GM23338 (cell line): ENCODE results near the gene PARP9. TPM values are rescaled to one million over a fixed set of nuclear protein-coding genes. Genes with fewer than 3 reads are reported as not detected.

Experiments used
- ATAC-seq: fragments of 200-7000 bp; cut with Tn5 transposase; 3 replicates; pipeline ENCODE4 v1.9.1; 2020
- DNase-seq: peaks from one replicate; pipeline ENCODE4 v3.0.0-alpha.2; 2015; ENCODE audit warnings: low spot score
- H2AFZ ChIP-seq: fragments of 200-600 bp; sonication (generic); 2 replicates; pipeline ENCODE4 v1.8.0; 2016; ENCODE audit warnings: antibody characterized with exemption, mild to moderate bottlenecking, moderate library complexity
- H3F3A ChIP-seq: fragments of 200-600 bp; sonication (generic); replicated peaks from 2 replicates; pipeline ENCODE4 v1.8.0; 2017; ENCODE audit warnings: antibody characterized with exemption, mixed run types, low read depth
- H3K27ac ChIP-seq: fragments of 200-600 bp; sonication (generic); 2 replicates; pipeline ENCODE4 v1.6.1; 2016; ENCODE audit warnings: low read depth
- H3K27me3 ChIP-seq: fragments of 200-600 bp; sonication (generic); 2 replicates; pipeline ENCODE4 v1.8.0; 2016; ENCODE audit warnings: mild to moderate bottlenecking, mixed run types, moderate library complexity; ENCODE audit not compliant: insufficient read depth
- H3K36me3 ChIP-seq: fragments of 200-600 bp; sonication (generic); 2 replicates; pipeline ENCODE4 v1.8.0; 2016; ENCODE audit warnings: mild to moderate bottlenecking; ENCODE audit not compliant: insufficient read depth
- H3K4me1 ChIP-seq: fragments of 200-600 bp; sonication (generic); 2 replicates; pipeline ENCODE4 v1.8.0; 2016; ENCODE audit warnings: mild to moderate bottlenecking, moderate library complexity; ENCODE audit not compliant: insufficient read depth
- H3K4me2 ChIP-seq: fragments of 200-600 bp; sonication (generic); 2 replicates; pipeline ENCODE4 v1.7.1; 2017; ENCODE audit warnings: mixed run types
- H3K4me3 ChIP-seq: fragments of 200-600 bp; sonication (generic); 2 replicates; pipeline ENCODE4 v1.6.1; 2016; ENCODE audit warnings: mixed run types
- H3K79me2 ChIP-seq: fragments of 200-600 bp; sonication (generic); replicated peaks from 2 replicates; pipeline ENCODE4 v1.8.0; 2017; ENCODE audit warnings: mild to moderate bottlenecking; ENCODE audit not compliant: insufficient read depth
- H3K9me2 ChIP-seq: fragments of 200-600 bp; sonication (generic); 2 replicates; pipeline ENCODE4 v1.8.0; 2017; ENCODE audit not compliant: insufficient read depth
- H4K20me1 ChIP-seq: fragments of 200-600 bp; sonication (generic); replicated peaks from 2 replicates; pipeline ENCODE4 v1.8.0; 2017; ENCODE audit warnings: mild to moderate bottlenecking; ENCODE audit not compliant: insufficient read depth
- H3K27ac Mint-ChIP-seq: 2 replicates; pipeline ENCODE4 v1.8.0; 2020; ENCODE audit warnings: inconsistent platforms, mild to moderate bottlenecking, moderate library complexity, mixed read lengths
- H3K27me3 Mint-ChIP-seq: 3 replicates; pipeline ENCODE4 v1.8.0; 2022; ENCODE audit warnings: low read depth, mild to moderate bottlenecking, moderate library complexity, mixed read lengths, inconsistent platforms; ENCODE audit not compliant: insufficient read depth, poor library complexity
- H3K36me3 Mint-ChIP-seq: 3 replicates; pipeline ENCODE4 v1.8.0; 2021; ENCODE audit warnings: low read depth, mild to moderate bottlenecking, inconsistent platforms, moderate library complexity, mixed read lengths
- H3K4me1 Mint-ChIP-seq: 3 replicates; pipeline ENCODE4 v1.8.0; 2020; ENCODE audit warnings: mild to moderate bottlenecking, inconsistent platforms, mixed read lengths
- H3K4me3 Mint-ChIP-seq: 3 replicates; pipeline ENCODE4 v1.8.0; 2021; ENCODE audit warnings: moderate library complexity, mild to moderate bottlenecking, inconsistent platforms, mixed read lengths
- H3K9me3 Mint-ChIP-seq: 3 replicates; pipeline ENCODE4 v1.8.0; 2020; ENCODE audit warnings: moderate library complexity, mild to moderate bottlenecking, inconsistent platforms, mixed read lengths
- CREB1 ChIP-seq: fragments of 250-450 bp; sonication (Bioruptor Pico); IDR thresholded peaks from 2 replicates; pipeline ENCODE4 v1.5.0; 2020; ENCODE audit warnings: low read depth, mild to moderate bottlenecking, moderate library complexity
- EZH2 ChIP-seq: fragments of 200-600 bp; sonication (generic); IDR thresholded peaks from one replicate; pipeline ENCODE4 v1.8.0; 2017; ENCODE audit warnings: antibody characterized with exemption, mild to moderate bottlenecking, low read depth; ENCODE audit not compliant: unreplicated experiment
- EZH2phosphoT487 ChIP-seq: fragments of 200-600 bp; sonication (generic); IDR thresholded peaks from one replicate; pipeline ENCODE4 v1.8.1; 2018; ENCODE audit warnings: antibody characterized with exemption; ENCODE audit not compliant: unreplicated experiment
- JUNB ChIP-seq: IDR thresholded peaks from one replicate; pipeline ENCODE4 v1.6.1; 2016; ENCODE audit warnings: antibody characterized with exemption; ENCODE audit not compliant: unreplicated experiment
- NANOG ChIP-seq: IDR thresholded peaks from 2 replicates; pipeline ENCODE4 v1.6.1; 2016; ENCODE audit warnings: antibody characterized with exemption, borderline replicate concordance
- POLR2AphosphoS5 ChIP-seq: IDR thresholded peaks from 2 replicates; pipeline ENCODE4 v1.6.1; 2016; ENCODE audit warnings: antibody characterized with exemption, low read depth
- ZNF331 ChIP-seq: fragments of 250-450 bp; sonication (Bioruptor Pico); IDR thresholded peaks from 2 replicates; pipeline ENCODE4 v1.5.0; 2020; ENCODE audit warnings: low read depth, mild to moderate bottlenecking, moderate library complexity
- polyA plus RNA-seq: library from polyadenylated mRNA; unstranded; fragments of >200 nt; fragmentation: Nextera tagmentation; extraction: Ambion mirVana; gene quantifications from 2 replicates; pipeline ENCODE4 v1.2.1, GENCODE V29; 2016
- total RNA-seq: library from RNA; depleted of rRNA; stranded (reverse); fragments of >200 nt; shearing (Covaris generic); gene quantifications from 2 replicates; pipeline ENCODE4 v1.2.3, GENCODE V29; 2014
- TF ChIP-seq, protein P1 (sequence below): IDR thresholded peaks from one replicate; pipeline ENCODE4 v1.6.1; 2018; ENCODE audit warnings: antibody characterized with exemption; ENCODE audit not compliant: unreplicated experiment
- TF ChIP-seq, protein P2 (sequence below), 2 experiments: fragments of 200-600 bp in 1 of 2; sonication (generic) in 1 of 2; conservative IDR thresholded peaks; 2 replicates each; pipeline versions ENCODE4 v1.5.1 to v1.6.1; 2016 to 2017; ENCODE audit warnings: antibody characterized with exemption in 2 of 2, low read depth in 2 of 2, mild to moderate bottlenecking in 2 of 2, moderate library complexity in 1 of 2
- TF ChIP-seq, protein P3 (sequence below): fragments of 250-450 bp; sonication (Bioruptor Pico); IDR thresholded peaks from 2 replicates; pipeline ENCODE4 v1.5.0; 2020; ENCODE audit warnings: mild to moderate bottlenecking, moderate library complexity
- TF ChIP-seq, protein P4 (sequence below): IDR thresholded peaks from 2 replicates; pipeline ENCODE4 v1.6.1; 2016; ENCODE audit warnings: antibody characterized with exemption

Gene PARP9
- total and polyA plus RNA-seq, 2 experiments from 2014 or later = 1.8 to 2.2 TPM

DNA sequence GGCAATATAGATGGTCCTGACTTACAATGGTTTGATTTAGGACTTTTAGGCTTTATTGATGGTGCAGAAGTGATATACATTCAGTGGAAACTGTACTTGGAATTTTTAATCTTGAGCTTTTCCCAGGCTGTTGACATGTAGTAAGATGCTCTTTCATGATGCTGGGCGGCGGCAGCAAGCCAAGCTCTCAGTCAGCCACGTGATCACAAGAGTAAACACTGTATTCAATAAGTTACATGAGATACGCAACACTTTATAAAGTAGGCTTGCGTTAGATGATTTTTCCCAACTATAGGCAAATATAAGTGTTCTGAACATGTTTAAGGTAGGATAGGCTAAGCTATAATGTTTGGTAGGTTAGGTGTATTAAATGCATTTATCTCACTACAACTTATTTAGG, 17.9 kb downstream of the PARP9 start:
- Histone ChIP-seq H3K27ac (no peak overlapping the region), H3F3A (no peaks in the 10 kb centered on the region), H4K20me1 (no peaks in the 10 kb centered on the region), H3K9me2 (no peaks in the 10 kb centered on the region; the same call in 1 of the 2 replicates), H3K79me2 (no peaks in the 10 kb centered on the region), H3K4me2 (no peak overlapping the region), H3K36me3 (no peaks in the 10 kb centered on the region), H3K27me3 (no peaks in the 10 kb centered on the region), H2AFZ (no peak overlapping the region), H3K4me1 (no peaks in the 10 kb centered on the region), H3K4me3 (no peak overlapping the region)
- no peak overlapping the region for H3K27ac Mint-ChIP-seq
- TF ChIP-seq JUNB = no peak
- TF ChIP-seq EZH2phosphoT487 = no peak
- no peak for TF ChIP-seq ZNF331 (CRISPR knock-in tag)
- no peak for TF ChIP-seq NANOG
- TF ChIP-seq, protein P1, sequence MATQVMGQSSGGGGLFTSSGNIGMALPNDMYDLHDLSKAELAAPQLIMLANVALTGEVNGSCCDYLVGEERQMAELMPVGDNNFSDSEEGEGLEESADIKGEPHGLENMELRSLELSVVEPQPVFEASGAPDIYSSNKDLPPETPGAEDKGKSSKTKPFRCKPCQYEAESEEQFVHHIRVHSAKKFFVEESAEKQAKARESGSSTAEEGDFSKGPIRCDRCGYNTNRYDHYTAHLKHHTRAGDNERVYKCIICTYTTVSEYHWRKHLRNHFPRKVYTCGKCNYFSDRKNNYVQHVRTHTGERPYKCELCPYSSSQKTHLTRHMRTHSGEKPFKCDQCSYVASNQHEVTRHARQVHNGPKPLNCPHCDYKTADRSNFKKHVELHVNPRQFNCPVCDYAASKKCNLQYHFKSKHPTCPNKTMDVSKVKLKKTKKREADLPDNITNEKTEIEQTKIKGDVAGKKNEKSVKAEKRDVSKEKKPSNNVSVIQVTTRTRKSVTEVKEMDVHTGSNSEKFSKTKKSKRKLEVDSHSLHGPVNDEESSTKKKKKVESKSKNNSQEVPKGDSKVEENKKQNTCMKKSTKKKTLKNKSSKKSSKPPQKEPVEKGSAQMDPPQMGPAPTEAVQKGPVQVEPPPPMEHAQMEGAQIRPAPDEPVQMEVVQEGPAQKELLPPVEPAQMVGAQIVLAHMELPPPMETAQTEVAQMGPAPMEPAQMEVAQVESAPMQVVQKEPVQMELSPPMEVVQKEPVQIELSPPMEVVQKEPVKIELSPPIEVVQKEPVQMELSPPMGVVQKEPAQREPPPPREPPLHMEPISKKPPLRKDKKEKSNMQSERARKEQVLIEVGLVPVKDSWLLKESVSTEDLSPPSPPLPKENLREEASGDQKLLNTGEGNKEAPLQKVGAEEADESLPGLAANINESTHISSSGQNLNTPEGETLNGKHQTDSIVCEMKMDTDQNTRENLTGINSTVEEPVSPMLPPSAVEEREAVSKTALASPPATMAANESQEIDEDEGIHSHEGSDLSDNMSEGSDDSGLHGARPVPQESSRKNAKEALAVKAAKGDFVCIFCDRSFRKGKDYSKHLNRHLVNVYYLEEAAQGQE = no peak
- TF ChIP-seq POLR2AphosphoS5 = no peak
- TF ChIP-seq EZH2 = no peak
- TF ChIP-seq, protein P2, sequence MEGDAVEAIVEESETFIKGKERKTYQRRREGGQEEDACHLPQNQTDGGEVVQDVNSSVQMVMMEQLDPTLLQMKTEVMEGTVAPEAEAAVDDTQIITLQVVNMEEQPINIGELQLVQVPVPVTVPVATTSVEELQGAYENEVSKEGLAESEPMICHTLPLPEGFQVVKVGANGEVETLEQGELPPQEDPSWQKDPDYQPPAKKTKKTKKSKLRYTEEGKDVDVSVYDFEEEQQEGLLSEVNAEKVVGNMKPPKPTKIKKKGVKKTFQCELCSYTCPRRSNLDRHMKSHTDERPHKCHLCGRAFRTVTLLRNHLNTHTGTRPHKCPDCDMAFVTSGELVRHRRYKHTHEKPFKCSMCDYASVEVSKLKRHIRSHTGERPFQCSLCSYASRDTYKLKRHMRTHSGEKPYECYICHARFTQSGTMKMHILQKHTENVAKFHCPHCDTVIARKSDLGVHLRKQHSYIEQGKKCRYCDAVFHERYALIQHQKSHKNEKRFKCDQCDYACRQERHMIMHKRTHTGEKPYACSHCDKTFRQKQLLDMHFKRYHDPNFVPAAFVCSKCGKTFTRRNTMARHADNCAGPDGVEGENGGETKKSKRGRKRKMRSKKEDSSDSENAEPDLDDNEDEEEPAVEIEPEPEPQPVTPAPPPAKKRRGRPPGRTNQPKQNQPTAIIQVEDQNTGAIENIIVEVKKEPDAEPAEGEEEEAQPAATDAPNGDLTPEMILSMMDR (conservative IDR thresholded peaks at IDR 0.05; ENCODE audit: low read depth in 2 of 2) = no peak
- TF ChIP-seq, protein P3, sequence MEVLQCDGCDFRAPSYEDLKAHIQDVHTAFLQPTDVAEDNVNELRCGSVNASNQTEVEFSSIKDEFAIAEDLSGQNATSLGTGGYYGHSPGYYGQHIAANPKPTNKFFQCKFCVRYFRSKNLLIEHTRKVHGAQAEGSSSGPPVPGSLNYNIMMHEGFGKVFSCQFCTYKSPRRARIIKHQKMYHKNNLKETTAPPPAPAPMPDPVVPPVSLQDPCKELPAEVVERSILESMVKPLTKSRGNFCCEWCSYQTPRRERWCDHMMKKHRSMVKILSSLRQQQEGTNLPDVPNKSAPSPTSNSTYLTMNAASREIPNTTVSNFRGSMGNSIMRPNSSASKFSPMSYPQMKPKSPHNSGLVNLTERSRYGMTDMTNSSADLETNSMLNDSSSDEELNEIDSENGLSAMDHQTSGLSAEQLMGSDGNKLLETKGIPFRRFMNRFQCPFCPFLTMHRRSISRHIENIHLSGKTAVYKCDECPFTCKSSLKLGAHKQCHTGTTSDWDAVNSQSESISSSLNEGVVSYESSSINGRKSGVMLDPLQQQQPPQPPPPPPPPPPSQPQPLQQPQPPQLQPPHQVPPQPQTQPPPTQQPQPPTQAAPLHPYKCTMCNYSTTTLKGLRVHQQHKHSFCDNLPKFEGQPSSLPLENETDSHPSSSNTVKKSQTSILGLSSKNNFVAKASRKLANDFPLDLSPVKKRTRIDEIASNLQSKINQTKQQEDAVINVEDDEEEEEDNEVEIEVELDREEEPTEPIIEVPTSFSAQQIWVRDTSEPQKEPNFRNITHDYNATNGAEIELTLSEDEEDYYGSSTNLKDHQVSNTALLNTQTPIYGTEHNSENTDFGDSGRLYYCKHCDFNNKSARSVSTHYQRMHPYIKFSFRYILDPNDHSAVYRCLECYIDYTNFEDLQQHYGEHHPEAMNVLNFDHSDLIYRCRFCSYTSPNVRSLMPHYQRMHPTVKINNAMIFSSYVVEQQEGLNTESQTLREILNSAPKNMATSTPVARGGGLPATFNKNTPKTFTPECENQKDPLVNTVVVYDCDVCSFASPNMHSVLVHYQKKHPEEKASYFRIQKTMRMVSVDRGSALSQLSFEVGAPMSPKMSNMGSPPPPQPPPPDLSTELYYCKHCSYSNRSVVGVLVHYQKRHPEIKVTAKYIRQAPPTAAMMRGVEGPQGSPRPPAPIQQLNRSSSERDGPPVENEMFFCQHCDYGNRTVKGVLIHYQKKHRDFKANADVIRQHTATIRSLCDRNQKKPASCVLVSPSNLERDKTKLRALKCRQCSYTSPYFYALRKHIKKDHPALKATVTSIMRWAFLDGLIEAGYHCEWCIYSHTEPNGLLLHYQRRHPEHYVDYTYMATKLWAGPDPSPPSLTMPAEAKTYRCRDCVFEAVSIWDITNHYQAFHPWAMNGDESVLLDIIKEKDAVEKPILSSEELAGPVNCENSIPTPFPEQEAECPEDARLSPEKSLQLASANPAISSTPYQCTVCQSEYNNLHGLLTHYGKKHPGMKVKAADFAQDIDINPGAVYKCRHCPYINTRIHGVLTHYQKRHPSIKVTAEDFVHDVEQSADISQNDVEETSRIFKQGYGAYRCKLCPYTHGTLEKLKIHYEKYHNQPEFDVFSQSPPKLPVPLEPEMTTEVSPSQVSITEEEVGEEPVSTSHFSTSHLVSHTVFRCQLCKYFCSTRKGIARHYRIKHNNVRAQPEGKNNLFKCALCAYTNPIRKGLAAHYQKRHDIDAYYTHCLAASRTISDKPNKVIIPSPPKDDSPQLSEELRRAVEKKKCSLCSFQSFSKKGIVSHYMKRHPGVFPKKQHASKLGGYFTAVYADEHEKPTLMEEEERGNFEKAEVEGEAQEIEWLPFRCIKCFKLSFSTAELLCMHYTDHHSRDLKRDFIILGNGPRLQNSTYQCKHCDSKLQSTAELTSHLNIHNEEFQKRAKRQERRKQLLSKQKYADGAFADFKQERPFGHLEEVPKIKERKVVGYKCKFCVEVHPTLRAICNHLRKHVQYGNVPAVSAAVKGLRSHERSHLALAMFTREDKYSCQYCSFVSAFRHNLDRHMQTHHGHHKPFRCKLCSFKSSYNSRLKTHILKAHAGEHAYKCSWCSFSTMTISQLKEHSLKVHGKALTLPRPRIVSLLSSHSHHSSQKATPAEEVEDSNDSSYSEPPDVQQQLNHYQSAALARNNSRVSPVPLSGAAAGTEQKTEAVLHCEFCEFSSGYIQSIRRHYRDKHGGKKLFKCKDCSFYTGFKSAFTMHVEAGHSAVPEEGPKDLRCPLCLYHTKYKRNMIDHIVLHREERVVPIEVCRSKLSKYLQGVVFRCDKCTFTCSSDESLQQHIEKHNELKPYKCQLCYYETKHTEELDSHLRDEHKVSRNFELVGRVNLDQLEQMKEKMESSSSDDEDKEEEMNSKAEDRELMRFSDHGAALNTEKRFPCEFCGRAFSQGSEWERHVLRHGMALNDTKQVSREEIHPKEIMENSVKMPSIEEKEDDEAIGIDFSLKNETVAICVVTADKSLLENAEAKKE (CRISPR knock-in tag) = no peak
- no peak for TF ChIP-seq CREB1
- TF ChIP-seq, protein P4, sequence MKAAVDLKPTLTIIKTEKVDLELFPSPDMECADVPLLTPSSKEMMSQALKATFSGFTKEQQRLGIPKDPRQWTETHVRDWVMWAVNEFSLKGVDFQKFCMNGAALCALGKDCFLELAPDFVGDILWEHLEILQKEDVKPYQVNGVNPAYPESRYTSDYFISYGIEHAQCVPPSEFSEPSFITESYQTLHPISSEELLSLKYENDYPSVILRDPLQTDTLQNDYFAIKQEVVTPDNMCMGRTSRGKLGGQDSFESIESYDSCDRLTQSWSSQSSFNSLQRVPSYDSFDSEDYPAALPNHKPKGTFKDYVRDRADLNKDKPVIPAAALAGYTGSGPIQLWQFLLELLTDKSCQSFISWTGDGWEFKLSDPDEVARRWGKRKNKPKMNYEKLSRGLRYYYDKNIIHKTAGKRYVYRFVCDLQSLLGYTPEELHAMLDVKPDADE = no peak
- H3K4me3 Mint-ChIP-seq = no peak overlapping the region
- no peaks in the 10 kb centered on the region for H3K9me3 Mint-ChIP-seq
- ATAC-seq (no peak), DNase-seq (no peak)
- H3K4me1 Mint-ChIP-seq = peaks cover 5% of the 10 kb centered on the region; the same call in 2 of the 3 replicates
- no peaks in the 10 kb centered on the region for H3K36me3 Mint-ChIP-seq
- H3K27me3 Mint-ChIP-seq = peaks cover 2% of the 10 kb centered on the region
